ENCODE measurements around the gene SYT7.

The SYT7 gene

GRCh38 chr11:61507012-61507768, 73.7 kb downstream of the SYT7 start:
- TF ChIP-seq POU2F2 (IDR thresholded peaks at IDR 0.05; ENCODE audit: low read depth, low read length): no peak
- no peak for TF ChIP-seq PAX5 (IDR thresholded peaks at IDR 0.05; ENCODE audit: insufficient read depth, low read length, severe bottlenecking)
- no peak for TF ChIP-seq TAF1 (IDR thresholded peaks at IDR 0.05; ENCODE audit: low read depth, low read length)
- no peak for TF ChIP-seq SPI1 (IDR thresholded peaks at IDR 0.05; ENCODE audit: low read depth, low read length)
- no peak for TF ChIP-seq POLR2A (IDR thresholded peaks at IDR 0.05; ENCODE audit: low read depth, low read length)
- TF ChIP-seq POLR2AphosphoS5 (IDR thresholded peaks at IDR 0.05; ENCODE audit: low read depth, low read length): no peak

GRCh38 chr11:61505640-61506155, 75.2 kb downstream of the SYT7 start:
- TF ChIP-seq POU2F2 (IDR thresholded peaks at IDR 0.05; ENCODE audit: low read depth, low read length) (no peak), POLR2A (IDR thresholded peaks at IDR 0.05; ENCODE audit: low read depth, low read length) (no peak), TAF1 (IDR thresholded peaks at IDR 0.05; ENCODE audit: low read depth, low read length) (no peak), POLR2AphosphoS5 (IDR thresholded peaks at IDR 0.05; ENCODE audit: low read depth, low read length) (no peak), PAX5 (IDR thresholded peaks at IDR 0.05; ENCODE audit: insufficient read depth, low read length, severe bottlenecking) (no peak), SPI1 (IDR thresholded peaks at IDR 0.05; ENCODE audit: low read depth, low read length) (no peak)
- DNase-seq (ENCODE audit: insufficient read length, low spot score) (no peak), FAIRE-seq (no peak)

More at GRCh38 chr11:61507012-61507768, 73.7 kb downstream of the SYT7 start:
- FAIRE-seq (no peak), DNase-seq (ENCODE audit: insufficient read length, low spot score) (no peak)

- no peak for FAIRE-seq
- TF ChIP-seq TAF1 (IDR thresholded peaks at IDR 0.05; ENCODE audit: low read depth, low read length): no peak
- no peak for TF ChIP-seq PAX5 (IDR thresholded peaks at IDR 0.05; ENCODE audit: insufficient read depth, low read length, severe bottlenecking)
- no peak for TF ChIP-seq SPI1 (IDR thresholded peaks at IDR 0.05; ENCODE audit: low read depth, low read length)
- no peak for TF ChIP-seq POLR2AphosphoS5 (IDR thresholded peaks at IDR 0.05; ENCODE audit: low read depth, low read length)
- TF ChIP-seq POU2F2 (IDR thresholded peaks at IDR 0.05; ENCODE audit: low read depth, low read length): no peak
- no peak for TF ChIP-seq POLR2A (IDR thresholded peaks at IDR 0.05; ENCODE audit: low read depth, low read length)
- no peak for DNase-seq (ENCODE audit: insufficient read length, low spot score)
Measured at GRCh38 chr11:61505106-61505505, 75.8 kb downstream of the SYT7 start.

- FAIRE-seq (no peak), DNase-seq (ENCODE audit: insufficient read length, low spot score) (no peak)
- peak; percentile 32; the same call in 1 of the 2 replicates for TF ChIP-seq SPI1 (IDR thresholded peaks at IDR 0.05; ENCODE audit: low read depth, low read length)
- no peak for TF ChIP-seq PAX5 (IDR thresholded peaks at IDR 0.05; ENCODE audit: insufficient read depth, low read length, severe bottlenecking)
- no peak for TF ChIP-seq TAF1 (IDR thresholded peaks at IDR 0.05; ENCODE audit: low read depth, low read length)
- TF ChIP-seq POU2F2 (IDR thresholded peaks at IDR 0.05; ENCODE audit: low read depth, low read length): no peak
Measured at GRCh38 chr11:61503135-61503770, 77.6 kb downstream of the SYT7 start.

GRCh38 chr11:61502522-61502921, 78.4 kb downstream of the SYT7 start:
- DNase-seq (ENCODE audit: insufficient read length, low spot score) (no peak), FAIRE-seq (no peak)
- no peak for TF ChIP-seq SPI1 (IDR thresholded peaks at IDR 0.05; ENCODE audit: low read depth, low read length)
- no peak for TF ChIP-seq PAX5 (IDR thresholded peaks at IDR 0.05; ENCODE audit: insufficient read depth, low read length, severe bottlenecking)
- TF ChIP-seq TAF1 (IDR thresholded peaks at IDR 0.05; ENCODE audit: low read depth, low read length): no peak
- no peak for TF ChIP-seq POU2F2 (IDR thresholded peaks at IDR 0.05; ENCODE audit: low read depth, low read length)
- TF ChIP-seq POLR2AphosphoS5 (IDR thresholded peaks at IDR 0.05; ENCODE audit: low read depth, low read length): no peak
- TF ChIP-seq POLR2A (IDR thresholded peaks at IDR 0.05; ENCODE audit: low read depth, low read length): no peak

GRCh38 chr11:61499816-61500491, 80.9 kb downstream of the SYT7 start:
- no peak for TF ChIP-seq POU2F2 (IDR thresholded peaks at IDR 0.05; ENCODE audit: low read depth, low read length)
- no peak for TF ChIP-seq PAX5 (IDR thresholded peaks at IDR 0.05; ENCODE audit: insufficient read depth, low read length, severe bottlenecking)
- no peak for TF ChIP-seq TAF1 (IDR thresholded peaks at IDR 0.05; ENCODE audit: low read depth, low read length)
- TF ChIP-seq POLR2AphosphoS5 (IDR thresholded peaks at IDR 0.05; ENCODE audit: low read depth, low read length): no peak
- no peak for TF ChIP-seq POLR2A (IDR thresholded peaks at IDR 0.05; ENCODE audit: low read depth, low read length)
- TF ChIP-seq SPI1 (IDR thresholded peaks at IDR 0.05; ENCODE audit: low read depth, low read length): no peak
- no peak for FAIRE-seq

GRCh38 chr11:61498767-61499341, 82.0 kb downstream of the SYT7 start:
- DNase-seq (ENCODE audit: insufficient read length, low spot score) (no peak), FAIRE-seq (no peak)
- TF ChIP-seq PAX5 (IDR thresholded peaks at IDR 0.05; ENCODE audit: insufficient read depth, low read length, severe bottlenecking): no peak
- TF ChIP-seq POLR2AphosphoS5 (IDR thresholded peaks at IDR 0.05; ENCODE audit: low read depth, low read length): no peak
- no peak for TF ChIP-seq POLR2A (IDR thresholded peaks at IDR 0.05; ENCODE audit: low read depth, low read length)
- TF ChIP-seq TAF1 (IDR thresholded peaks at IDR 0.05; ENCODE audit: low read depth, low read length): no peak
- no peak for TF ChIP-seq SPI1 (IDR thresholded peaks at IDR 0.05; ENCODE audit: low read depth, low read length)
- no peak for TF ChIP-seq POU2F2 (IDR thresholded peaks at IDR 0.05; ENCODE audit: low read depth, low read length)

More at GRCh38 chr11:61499816-61500491, 80.9 kb downstream of the SYT7 start:
- DNase-seq (ENCODE audit: insufficient read length, low spot score): no peak

- FAIRE-seq (no peak), DNase-seq (ENCODE audit: insufficient read length, low spot score) (no peak)
- TF ChIP-seq TAF1 (IDR thresholded peaks at IDR 0.05; ENCODE audit: low read depth, low read length) (no peak), POU2F2 (IDR thresholded peaks at IDR 0.05; ENCODE audit: low read depth, low read length) (no peak), PAX5 (IDR thresholded peaks at IDR 0.05; ENCODE audit: insufficient read depth, low read length, severe bottlenecking) (no peak), POLR2A (IDR thresholded peaks at IDR 0.05; ENCODE audit: low read depth, low read length) (no peak), SPI1 (IDR thresholded peaks at IDR 0.05; ENCODE audit: low read depth, low read length) (no peak), POLR2AphosphoS5 (IDR thresholded peaks at IDR 0.05; ENCODE audit: low read depth, low read length) (no peak)
Measured at GRCh38 chr11:61497876-61498275, 83.0 kb downstream of the SYT7 start.

Data from GM12891 (cell line).